NCI-H1436 treated with DMSO at 0.1 percent for 48 hours (cell line): Measurements from ENCODE around the gene ARHGEF1.

Source experiments
- DNase-seq: peaks from one replicate; lab custom pipeline; 2025; lab: John Stamatoyannopoulos, UW

ARHGEF1 gene

GRCh38 chr19:41918653-41919244 is 35.8 kb downstream of the ARHGEF1 start:
- no peak for DNase-seq

- DNase-seq: no peak
Measured at GRCh38 chr19:41919948-41920712, 37.1 kb downstream of the ARHGEF1 start.

- DNase-seq: no peak
Measured at GRCh38 chr19:41920882-41921576, 38.0 kb downstream of the ARHGEF1 start.

- DNase-seq: no peak
Measured at GRCh38 chr19:41921577-41922576, 38.9 kb downstream of the ARHGEF1 start.

- DNase-seq: no peak
Measured at GRCh38 chr19:41922585-41922984, 39.6 kb downstream of the ARHGEF1 start.

GRCh38 chr19:41923045-41923788 is 40.2 kb downstream of the ARHGEF1 start:
- no peak for DNase-seq

- DNase-seq: no peak
Measured at GRCh38 chr19:41924151-41925145, 41.5 kb downstream of the ARHGEF1 start.

- no peak for DNase-seq
Measured at GRCh38 chr19:41925208-41926003, 42.4 kb downstream of the ARHGEF1 start.

GRCh38 chr19:41926028-41926762 is 43.2 kb downstream of the ARHGEF1 start:
- no peak for DNase-seq

- no peak for DNase-seq
Measured at GRCh38 chr19:41926763-41927496, 43.9 kb downstream of the ARHGEF1 start.

GRCh38 chr19:41927497-41928192 is 44.7 kb downstream of the ARHGEF1 start:
- DNase-seq: no peak

GRCh38 chr19:41928221-41928683 is 45.3 kb downstream of the ARHGEF1 start, which contains the start of gene ERFL:
TSS of gene ERFL (minus strand) at chr19:41928449. CDS start at chr19:41912919, 15,530 bp downstream.
- no peak for DNase-seq

- no peak for DNase-seq
Measured at GRCh38 chr19:41928754-41929535, 46.0 kb downstream of the ARHGEF1 start.

- no peak for DNase-seq
Measured at GRCh38 chr19:41929536-41930071, 46.6 kb downstream of the ARHGEF1 start.

GRCh38 chr19:41930322-41930722 is 47.3 kb downstream of the ARHGEF1 start:
- no peak for DNase-seq
